ENCODE measurements around the gene ADORA1.

The ADORA1 gene

GRCh38 chr1:203143641-203144040 is 16.1 kb downstream of the ADORA1 start:
- DNase-seq = no peak

- DNase-seq = no peak
Measured at GRCh38 chr1:203144661-203145060, 17.1 kb downstream of the ADORA1 start.

- no peak for DNase-seq
Measured at GRCh38 chr1:203145321-203146041, 18.0 kb downstream of the ADORA1 start.

- no peak for DNase-seq
Measured at GRCh38 chr1:203146042-203146369, 18.5 kb downstream of the ADORA1 start.

- no peak for DNase-seq
Measured at GRCh38 chr1:203146537-203146936, 19.0 kb downstream of the ADORA1 start.

GRCh38 chr1:203147376-203147775 is 19.9 kb downstream of the ADORA1 start:
- no peak for DNase-seq

GRCh38 chr1:203148127-203148526 is 20.6 kb downstream of the ADORA1 start:
- DNase-seq = no peak

- DNase-seq = no peak
Measured at GRCh38 chr1:203148579-203148978, 21.1 kb downstream of the ADORA1 start.

GRCh38 chr1:203149188-203149840 is 21.8 kb downstream of the ADORA1 start:
- no peak for DNase-seq

- no peak for DNase-seq
Measured at GRCh38 chr1:203150511-203151297, 23.2 kb downstream of the ADORA1 start.

GRCh38 chr1:203151362-203152157 is 24.0 kb downstream of the ADORA1 start:
- DNase-seq = no peak

GRCh38 chr1:203152158-203153034 is 24.9 kb downstream of the ADORA1 start:
- no peak for DNase-seq

GRCh38 chr1:203153051-203153988 is 25.8 kb downstream of the ADORA1 start:
- no peak for DNase-seq

GRCh38 chr1:203153989-203154821 is 26.7 kb downstream of the ADORA1 start:
- no peak for DNase-seq

- DNase-seq = no peak
Measured at GRCh38 chr1:203156280-203156679, 28.8 kb downstream of the ADORA1 start.

GRCh38 chr1:203158423-203158822 is 30.9 kb downstream of the ADORA1 start:
- no peak for DNase-seq

- DNase-seq = no peak
Measured at GRCh38 chr1:203158960-203159665, 31.6 kb downstream of the ADORA1 start.

GRCh38 chr1:203159844-203160243 is 32.3 kb downstream of the ADORA1 start:
- DNase-seq = no peak

GRCh38 chr1:203161175-203161574 is 33.6 kb downstream of the ADORA1 start:
- DNase-seq = no peak
